Stimulated activated CD8-positive, alpha-beta memory T cell treated with anti-CD3 and anti-CD28 coated beads, Interleukin-15, amount 100 ng/mL, for 48 hours (primary cell): ENCODE measurements around the gene SESN2.
"Not testable (repeated sequence)": the region's sequence is repeated elsewhere in the genome, so short reads cannot be mapped to it uniquely, and the experiment has no call there.

ENCODE experiments used
- DNase-seq, 2 donors: peaks; one replicate each; pipeline ENCODE4 v3.0.0-alpha.2; 2020; ENCODE audit warnings: low read depth in 2 of 2

SESN2 gene

DNA sequence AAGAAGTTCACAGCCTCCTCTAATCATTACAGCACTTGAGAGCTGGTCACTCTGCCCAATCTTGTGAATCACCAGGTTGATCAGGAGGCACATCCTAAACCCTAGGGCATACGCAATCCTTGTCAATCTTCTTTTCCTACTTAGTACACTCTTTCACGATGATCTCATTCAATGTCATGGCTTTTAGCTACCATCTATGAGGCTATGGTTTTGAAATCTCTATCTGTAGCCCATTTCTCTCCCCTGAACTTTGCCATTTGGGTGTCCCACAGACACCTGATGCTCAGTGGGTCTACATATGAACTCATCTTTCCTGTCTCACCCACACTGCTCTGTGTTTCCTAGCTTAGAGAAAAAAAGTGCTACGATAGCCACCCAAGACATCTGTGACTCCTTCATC is 67.7 kb downstream of the SESN2 start:
- DNase-seq = no peak

DNA sequence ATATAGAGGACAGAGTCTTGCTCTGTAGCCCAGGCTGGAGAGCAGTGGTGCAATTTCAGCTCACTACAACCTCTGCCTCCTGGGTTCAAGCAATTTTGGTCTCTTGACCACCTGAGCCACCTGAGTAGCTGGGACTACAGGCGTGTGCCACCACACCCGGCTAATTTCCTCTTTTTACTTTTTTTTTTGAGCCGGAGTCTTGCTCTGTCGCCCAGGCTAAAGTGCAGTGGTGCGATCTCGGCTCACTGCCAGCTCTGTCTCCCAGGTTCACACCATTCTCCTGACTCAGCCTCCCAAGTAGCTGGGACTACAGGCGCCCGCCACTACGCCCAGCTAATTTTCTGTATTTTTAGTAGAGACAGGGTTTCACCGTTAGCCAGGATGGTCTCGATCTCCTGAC is 68.1 kb downstream of the SESN2 start:
- DNase-seq = not testable (repeated sequence)

- DNase-seq = no peak
Measured at GRCh38 chr1:28328228-28328648, 68.9 kb downstream of the SESN2 start.

DNA sequence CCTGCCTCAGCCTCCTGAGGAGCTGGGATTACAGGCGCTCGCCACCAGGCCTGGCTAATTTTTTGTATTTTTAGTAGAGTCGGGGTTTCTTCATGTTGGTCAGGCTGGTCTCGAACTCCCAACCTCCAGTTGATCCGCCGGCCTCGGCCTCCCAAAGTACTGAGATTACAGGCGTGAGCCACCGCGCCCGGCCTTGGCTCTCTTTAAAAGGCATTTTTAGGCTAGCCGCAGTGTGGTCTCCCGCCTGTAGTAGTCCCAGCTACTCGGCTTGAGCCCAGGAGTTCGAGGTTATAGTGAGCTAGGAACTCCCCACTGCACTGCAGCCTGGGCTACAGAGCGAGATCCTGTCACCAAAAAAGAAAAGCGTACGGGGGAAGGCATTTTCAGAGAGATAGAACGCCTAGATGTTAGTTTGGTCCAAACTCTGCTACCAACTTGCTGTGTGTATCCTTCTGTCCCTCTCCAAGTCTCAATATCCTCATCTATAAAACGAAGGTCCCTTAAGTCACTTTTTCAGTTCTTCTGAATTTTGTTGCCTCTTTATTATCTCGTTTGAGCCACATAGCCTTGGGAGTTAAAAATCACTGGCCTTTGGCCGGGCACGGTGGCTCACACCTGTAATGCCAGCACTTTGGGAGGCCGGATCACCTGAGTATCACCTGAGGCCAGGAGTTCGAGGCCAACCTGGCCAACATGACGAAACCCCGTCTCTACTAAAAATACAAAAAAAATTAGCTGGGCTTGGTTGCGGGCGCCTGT is 70.3 kb downstream of the SESN2 start:
- peak; percentile 3 to 22 for DNase-seq
